SW480 (cell line): Measurements from ENCODE around the gene COX4I1.
"Not testable (repeated sequence)": the region's sequence is repeated elsewhere in the genome, so short reads cannot be mapped to it uniquely, and the experiment has no call there.

Source experiments
- DNase-seq: peaks from one replicate; pipeline ENCODE4 v3.0.0-alpha.2; 2016; ENCODE audit warnings: low spot score

COX4I1 gene

DNA sequence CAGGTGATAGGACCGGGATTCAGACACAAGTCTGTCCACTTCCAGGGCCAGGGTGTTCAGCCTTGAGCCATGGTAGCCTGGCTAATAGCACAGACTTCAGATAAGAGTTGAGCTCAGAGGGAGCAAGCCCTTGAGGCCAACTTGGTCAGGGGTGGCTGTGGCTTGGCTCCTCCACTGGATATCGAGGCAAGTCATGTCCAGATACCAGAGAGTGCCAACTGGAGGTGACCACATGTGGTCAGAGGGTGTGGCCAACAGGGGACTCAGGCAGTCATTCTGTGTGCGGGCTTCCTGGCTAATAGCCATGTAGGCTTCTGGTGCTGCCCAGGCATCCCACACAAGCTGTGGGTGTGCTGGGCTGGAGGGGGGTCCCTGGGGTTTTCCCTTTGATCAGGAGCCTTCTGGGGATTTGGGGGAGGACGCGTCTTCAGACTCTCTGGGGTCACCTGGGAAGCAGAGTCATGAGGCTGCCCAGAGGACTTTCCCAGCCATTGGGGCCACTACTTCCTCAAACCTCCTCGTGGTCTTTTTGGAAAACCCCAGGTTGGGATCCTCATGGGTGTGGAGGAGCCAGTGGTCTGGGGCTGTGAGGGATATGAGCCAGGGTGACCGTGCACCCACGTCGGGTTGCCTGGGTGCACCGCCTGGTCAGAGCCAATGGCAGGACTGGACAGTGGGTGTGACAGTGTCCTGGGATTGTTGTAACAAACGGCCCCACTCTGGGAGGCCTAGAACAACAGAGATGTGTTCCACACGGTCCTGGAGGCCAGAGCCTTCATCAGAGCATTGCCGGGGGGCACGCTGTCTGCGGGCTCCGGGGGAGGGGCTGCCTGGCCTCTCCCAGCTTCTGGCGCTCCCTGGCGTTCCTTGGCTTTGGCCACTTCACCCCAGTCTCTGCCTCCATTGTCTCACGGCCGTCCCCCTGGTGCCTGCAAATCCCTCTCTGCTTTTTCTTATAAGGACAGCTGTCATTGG lies 25.0 kb downstream of the COX4I1 start:
- no peak for DNase-seq

DNA sequence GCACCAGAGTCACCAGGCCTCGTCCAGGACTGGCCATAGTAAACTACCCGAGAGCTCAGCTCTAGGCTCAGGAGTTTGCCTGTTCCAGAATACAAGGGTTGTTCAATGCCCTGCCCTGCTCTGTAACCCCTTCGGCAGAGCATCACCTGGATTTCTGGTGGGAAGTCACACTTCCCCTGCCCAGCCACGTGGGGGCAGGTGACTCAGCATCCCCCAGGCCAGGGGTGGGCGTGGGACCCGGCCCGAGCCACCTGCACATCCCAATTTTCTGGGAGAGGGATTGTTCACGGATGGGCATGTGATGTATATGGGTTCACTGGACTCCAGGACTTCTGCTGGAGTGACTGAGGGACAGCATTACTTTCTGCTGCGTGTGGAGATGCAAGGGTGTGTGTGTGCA lies 25.8 kb downstream of the COX4I1 start:
- no peak for DNase-seq

DNA sequence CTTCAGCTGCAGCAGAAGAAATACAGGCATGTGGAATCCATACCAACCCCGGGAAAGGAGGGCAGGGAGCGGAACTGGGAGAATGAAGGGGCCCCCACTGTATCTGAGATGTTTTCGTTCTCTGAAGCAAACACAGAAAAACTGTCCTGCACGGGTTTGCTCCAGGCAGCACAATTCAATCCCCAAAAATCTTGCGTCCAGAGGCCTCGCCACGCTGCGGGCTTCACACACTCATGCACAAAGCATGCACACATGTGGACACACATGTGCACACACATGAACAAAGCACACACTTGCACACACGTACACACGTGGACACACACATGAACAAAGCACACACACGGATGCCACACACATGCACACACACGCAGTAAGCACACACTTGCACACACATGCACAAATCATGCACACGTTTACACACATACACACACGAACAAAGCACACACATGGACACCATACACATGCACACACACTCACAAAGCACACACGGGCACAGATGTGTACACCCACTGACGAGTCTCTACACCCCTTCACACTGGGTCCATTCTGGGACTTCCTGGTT lies 27.3 kb downstream of the COX4I1 start:
- no peak for DNase-seq

GRCh38 chr16:85828166-85828565 lies 28.7 kb downstream of the COX4I1 start:
- no peak for DNase-seq

- no peak for DNase-seq
These were observed 29.8 kb downstream of the COX4I1 start for GRCh38 chr16:85829171-85829719.

DNA sequence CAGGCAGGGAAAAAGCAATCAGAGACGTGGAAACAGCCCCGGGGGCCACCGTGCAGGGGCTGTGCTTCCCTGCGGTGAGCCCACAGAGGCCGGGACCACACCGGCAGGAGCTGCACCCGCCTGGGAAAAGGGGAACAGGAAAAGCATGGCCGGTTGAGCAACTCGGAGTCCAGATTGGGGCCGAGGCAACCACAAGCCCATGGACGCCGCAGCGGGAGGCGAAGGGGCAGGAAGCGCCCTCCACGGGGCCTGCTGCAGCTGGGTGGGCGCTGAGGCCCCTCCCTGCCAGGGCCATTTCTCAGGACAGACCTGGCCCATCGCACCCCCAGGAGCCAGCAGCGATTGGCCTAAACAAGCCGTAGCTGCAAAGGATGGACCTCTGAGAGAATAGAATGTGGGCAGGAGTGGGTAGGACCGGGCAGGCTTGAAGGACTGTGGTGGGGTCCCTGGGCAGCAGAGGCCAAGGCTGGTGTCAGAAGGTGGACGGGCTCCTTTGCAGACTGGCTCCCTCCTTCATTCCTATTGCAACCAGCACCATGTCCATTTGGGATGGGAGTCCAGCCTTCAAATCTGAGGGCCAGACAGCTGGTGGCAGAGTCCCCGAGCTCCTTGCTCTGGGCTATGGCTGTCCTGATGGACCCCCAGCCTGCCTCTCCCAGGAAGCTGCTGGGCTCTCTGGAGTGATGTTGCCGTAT lies 30.4 kb downstream of the COX4I1 start:
- DNase-seq = no peak

GRCh38 chr16:85830821-85831220 lies 31.3 kb downstream of the COX4I1 start:
- DNase-seq = no peak

DNA sequence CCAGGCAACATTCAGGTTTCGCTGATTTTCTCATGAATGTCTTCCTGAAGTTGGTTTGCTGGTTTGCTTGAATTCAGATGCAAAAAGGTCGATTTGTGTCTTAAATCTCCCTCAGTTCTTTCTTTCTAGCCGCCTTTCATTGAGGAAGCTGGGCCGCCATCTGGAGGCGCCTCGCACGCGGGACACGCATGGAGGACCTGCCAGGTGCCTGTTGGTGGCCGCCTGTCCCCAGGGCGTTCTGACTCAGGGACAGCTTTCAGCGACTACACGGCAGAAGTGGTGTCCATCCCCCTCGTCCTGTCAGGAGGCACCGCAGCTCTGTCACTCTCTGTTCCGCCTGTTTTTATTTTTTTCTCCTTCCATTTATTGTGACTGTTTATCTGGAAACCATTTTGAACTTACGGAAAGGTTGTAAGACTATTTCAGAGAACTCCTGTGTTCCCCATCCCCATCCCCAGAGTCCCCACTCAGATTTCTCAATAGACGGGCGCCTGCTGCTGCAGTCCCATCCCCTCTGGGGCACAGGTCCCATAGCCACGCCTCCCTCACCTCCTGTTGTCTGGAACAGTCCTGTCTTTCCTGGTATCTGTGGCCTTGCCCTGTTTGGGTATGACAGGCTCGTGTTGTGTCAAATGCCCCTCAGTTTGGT lies 33.2 kb downstream of the COX4I1 start:
- DNase-seq = no peak

DNA sequence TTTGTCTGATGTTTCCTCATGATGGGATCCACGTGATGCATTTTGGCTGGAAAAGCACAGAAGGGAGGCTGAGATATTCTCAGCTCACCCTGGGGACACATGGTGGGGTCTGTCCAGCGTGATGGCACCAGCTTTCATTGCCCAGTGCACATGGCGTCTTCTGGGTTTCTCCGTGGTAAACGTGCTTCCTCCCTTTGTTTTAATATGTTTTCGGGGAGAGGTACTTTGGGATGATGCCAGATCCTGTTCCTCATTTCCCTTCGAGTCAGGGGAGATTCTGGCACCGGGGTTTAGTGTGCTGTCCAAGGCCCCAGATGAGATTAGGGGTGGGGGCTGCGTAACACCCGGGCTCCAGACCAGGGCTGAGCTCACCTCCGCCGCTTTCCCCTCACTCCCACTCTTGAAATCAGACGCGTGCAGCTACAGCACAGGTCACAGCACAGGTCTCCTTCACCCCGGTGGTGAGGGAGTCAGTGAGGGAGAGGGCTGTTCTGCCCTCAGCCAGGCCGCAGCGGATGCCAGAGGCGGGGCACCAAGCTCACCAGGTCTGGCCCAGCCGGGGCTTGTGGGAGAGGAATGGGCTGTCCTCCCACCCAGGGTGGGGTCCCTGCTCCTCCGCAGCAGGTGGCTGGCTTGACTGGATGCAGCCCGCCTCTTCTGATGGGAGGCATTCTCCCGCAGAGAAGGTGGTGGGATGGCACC lies 33.9 kb downstream of the COX4I1 start:
- no peak for DNase-seq

GRCh38 chr16:85834741-85835140 lies 35.2 kb downstream of the COX4I1 start:
- no peak for DNase-seq

DNA sequence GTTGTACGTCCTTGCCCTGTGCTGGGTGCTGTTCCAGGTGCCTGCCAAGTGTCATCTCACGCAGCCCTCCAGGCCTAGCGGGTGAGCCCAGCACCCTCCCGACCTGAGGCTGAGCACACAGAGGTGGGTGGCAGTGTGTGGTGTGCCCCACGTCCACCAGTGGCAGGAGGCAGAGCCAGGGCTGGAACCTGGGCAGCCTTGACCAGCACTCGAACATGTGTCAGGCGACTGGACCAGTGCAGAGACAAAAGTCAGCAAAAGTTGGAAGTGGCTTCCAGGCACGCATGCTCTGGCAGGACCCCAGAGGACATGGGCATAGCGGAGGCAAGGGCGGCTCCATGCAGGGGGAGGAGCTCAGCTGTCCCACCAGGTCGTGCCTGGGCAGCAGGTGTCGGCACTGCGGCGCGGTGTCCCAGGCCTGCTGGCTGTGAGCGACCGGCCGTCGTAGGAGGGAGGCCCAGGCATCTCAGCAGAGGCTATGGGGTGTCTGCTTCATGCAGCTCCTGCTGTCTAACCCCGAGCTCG lies 35.8 kb downstream of the COX4I1 start:
- no peak for DNase-seq

- no peak for DNase-seq
These were observed 36.6 kb downstream of the COX4I1 start for GRCh38 chr16:85835956-85836705.

- no peak for DNase-seq
These were observed 37.4 kb downstream of the COX4I1 start for GRCh38 chr16:85836706-85837582.

GRCh38 chr16:85837654-85838053 lies 38.2 kb downstream of the COX4I1 start:
- DNase-seq = not testable (repeated sequence)

DNA sequence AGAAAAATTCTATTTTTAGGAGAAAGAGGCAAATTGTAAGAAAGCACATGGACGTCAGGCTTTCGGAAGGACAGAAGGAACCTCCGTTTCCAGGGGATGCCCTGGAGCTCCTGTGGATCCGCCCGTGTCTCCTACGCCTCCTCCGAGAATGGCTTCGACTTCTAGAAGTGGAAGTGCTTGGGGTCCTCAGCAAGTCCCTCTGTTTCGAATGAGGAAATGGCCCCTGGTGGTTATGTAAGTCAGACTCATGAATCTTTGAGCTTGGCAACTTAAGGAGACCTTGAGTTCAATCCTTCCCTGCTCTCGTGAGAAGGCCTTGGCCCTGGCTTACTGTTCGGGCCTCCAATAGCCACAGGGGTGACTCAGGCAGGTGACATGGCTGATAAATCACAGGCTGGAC lies 38.9 kb downstream of the COX4I1 start:
- DNase-seq = no peak

DNA sequence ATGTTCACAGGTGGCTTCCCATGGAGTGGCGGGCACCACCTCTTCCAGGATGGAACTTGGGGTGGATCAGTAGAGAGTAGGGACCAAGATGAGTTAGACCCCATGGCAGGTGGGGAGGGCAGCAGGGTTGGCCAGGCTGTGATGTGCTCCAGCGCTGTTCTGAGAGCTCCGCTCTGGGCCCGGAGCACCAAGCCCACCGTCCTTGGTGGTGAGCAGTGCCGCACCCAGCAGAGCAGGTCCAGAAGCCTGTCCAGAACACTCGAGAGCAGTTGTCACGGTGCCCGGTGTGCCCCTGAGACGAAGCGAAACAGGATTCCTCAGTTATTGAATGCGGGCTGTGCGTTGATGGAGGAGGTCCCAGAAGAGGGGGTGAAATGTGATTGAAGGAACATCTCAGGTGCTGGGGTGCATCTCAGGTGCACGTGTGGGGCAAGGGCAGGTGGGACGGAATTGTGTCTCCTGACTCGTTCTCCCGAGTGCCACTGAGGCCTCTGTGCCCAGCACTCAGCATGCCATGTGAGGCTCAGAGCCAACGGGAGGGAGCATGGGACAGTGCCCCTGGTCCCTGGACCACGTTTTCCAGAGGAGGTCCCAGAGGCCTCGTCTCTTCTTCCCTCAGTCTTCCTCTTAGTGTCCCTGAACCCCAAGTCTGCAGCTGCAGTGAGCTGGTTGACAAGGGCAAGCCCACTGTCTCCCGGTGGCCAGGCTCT lies 39.5 kb downstream of the COX4I1 start:
- DNase-seq = no peak

GRCh38 chr16:85839681-85840240 lies 40.3 kb downstream of the COX4I1 start:
- no peak for DNase-seq

DNA sequence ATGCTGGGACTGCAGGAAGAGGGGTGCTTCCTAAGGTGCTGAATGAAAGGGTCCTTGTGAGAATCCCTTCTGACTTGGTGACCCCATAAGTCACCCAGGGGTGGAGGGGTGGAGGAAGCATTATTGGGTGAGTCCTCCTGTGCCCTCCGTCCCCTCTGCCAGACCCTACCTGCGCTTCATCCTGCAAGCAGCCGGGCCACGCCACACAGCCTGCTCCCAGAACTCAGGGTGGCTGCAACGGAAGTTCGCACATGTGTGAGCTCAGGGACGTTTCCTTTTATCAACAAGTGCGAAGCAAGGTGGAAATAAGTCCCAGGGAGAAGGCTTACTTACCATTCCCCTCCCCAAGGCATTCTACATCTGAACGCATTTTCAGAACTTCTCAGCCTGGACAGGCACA lies 40.9 kb downstream of the COX4I1 start:
- no peak for DNase-seq

DNA sequence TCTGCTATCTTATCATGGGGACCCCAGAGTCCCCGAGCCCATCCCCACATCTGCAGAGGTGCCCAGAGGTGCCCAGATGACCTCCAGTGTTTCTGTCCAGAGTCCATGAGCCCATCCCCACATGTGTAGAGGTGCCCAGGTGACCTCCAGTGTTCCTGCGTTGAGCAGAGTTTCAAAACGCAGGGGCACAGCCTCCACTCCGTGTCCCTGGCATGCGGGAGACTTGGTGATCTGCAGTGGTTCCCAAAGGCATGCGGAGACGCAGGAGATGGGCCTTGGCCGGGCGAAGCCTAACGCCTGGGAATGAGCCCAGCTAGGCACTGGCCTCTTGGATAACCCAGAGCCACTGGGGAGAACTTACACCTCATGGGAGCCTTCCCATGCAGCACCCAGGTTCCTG lies 41.3 kb downstream of the COX4I1 start:
- no peak for DNase-seq
